Erythroblast (primary cell): Measurements from ENCODE around the gene ZNF581.

Experiments
- DNase-seq, 2 experiments: peaks; one replicate each; lab custom pipeline; 2025; lab: John Stamatoyannopoulos, UW
- GATA1 ChIP-seq: IDR thresholded peaks from 2 replicates; pipeline ENCODE4 v1.6.1; 2011; ENCODE audit warnings: low read depth, mild to moderate bottlenecking, control low read depth, low read length, moderate library complexity
- POLR2A ChIP-seq: IDR thresholded peaks from 2 replicates; pipeline ENCODE4 v1.6.1; 2011; ENCODE audit warnings: mild to moderate bottlenecking, low read length

Gene ZNF581

GRCh38 chr19:55677572-55678028, 34.2 kb downstream of the ZNF581 start:
- TF ChIP-seq GATA1 (no peak), POLR2A (no peak)
- no peak for DNase-seq

GRCh38 chr19:55678121-55678671, 34.7 kb downstream of the ZNF581 start:
- TF ChIP-seq POLR2A (no peak), GATA1 (no peak)
- no peak for DNase-seq

DNA sequence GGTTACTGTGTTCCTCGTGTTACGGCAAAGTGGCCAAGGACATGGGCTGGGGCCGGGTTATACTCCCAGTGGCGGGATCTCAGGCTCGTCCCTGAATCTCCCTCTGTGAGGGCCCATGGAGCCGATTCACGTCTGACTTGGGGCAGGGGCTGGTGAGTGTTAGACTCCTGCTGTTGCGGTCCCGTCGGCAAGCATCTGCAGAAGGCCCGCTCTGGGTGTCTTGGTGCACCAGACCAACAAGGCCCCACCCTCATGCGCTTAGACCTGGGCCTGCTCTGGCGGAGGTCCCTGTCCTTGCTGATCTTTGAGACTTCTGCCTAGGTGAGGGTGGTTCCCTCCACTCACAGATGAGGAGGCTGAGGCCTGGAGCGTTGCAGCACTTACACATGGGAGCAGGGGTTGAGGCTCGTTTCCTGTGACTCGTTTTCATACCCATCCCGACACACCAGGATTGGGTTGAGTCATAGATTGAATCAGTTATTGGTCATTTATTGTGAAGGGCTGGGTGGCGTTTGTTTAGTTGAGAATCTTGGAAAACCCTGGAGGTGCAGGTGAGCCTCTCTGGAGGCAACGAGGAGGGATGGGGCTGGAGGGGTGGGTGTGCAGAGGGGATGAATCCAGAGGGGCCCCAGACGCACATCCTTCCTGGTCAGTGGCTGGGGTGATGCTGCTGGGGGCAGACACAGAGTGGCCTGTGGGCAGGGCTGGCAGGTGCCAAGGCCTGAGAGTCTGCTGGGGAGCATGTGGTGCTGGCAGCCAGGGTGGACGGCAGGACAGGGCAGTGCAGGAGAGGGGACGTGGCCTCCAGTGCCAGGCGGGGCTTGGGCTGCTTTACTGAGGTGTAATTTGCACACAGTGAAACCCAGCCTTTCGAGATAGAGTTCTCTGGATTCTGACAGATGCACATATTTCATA, 36.2 kb downstream of the ZNF581 start:
- no peak for DNase-seq
- TF ChIP-seq POLR2A (no peak), GATA1 (no peak)

GRCh38 chr19:55680339-55681130, 37.1 kb downstream of the ZNF581 start:
- no peak for TF ChIP-seq POLR2A
- no peak for TF ChIP-seq GATA1
- no peak for DNase-seq

DNA sequence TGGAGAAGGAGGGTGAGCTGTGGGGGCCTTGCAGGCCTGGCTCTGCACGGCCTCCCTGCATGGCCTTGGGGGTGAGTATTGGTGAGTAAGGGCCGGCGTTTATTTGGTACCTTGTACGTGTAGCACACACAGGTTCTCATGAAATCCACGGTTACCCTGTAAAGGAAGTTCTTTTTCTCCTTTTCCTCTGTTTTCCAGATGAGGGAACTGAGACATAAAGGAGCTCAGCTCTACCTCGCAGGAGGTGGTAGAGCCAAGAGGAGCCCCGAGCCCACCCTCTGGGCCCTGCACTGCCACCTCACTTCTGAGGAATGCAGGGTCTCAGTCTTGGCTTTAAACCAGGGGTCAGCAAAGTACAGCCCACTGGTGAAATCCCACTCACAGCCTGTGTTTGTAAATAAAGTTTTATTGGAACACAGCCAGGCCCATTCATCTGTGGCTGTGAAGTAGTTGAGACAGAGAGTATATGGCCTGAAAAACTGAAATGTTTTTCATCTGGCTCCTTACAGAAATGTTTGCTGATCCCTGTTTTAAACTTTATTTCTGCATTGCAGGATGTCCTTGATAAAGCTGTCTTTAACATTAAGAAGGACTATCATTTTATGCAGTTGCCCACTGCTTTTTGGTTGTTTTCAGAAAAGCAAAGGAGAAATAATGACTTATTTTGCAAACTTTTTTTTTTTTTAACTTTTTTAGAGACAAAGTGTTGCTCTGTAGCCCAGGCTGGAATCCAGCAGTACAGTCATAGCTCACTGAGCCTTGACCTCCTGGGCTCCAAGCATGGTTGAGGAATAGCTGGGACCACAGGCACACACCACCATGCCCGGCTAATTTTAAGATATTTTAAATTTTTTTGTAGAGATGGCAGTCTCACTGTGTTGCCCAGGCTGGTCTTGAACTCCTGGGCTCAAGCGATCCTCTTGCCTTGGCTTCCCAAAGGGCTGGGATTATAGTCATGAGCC, 38.0 kb downstream of the ZNF581 start:
- no peak for TF ChIP-seq GATA1
- no peak for TF ChIP-seq POLR2A
- DNase-seq = no peak

GRCh38 chr19:55683449-55684261, 40.2 kb downstream of the ZNF581 start:
- TF ChIP-seq POLR2A (no peak), GATA1 (no peak)
- DNase-seq = no peak

- no peak for TF ChIP-seq POLR2A
- TF ChIP-seq GATA1 = no peak
- no peak for DNase-seq
These were observed 41.7 kb downstream of the ZNF581 start for GRCh38 chr19:55684946-55685681.

- DNase-seq = no peak
- no peak for TF ChIP-seq POLR2A
- no peak for TF ChIP-seq GATA1
These were observed 42.3 kb downstream of the ZNF581 start for GRCh38 chr19:55685776-55686175.

DNA sequence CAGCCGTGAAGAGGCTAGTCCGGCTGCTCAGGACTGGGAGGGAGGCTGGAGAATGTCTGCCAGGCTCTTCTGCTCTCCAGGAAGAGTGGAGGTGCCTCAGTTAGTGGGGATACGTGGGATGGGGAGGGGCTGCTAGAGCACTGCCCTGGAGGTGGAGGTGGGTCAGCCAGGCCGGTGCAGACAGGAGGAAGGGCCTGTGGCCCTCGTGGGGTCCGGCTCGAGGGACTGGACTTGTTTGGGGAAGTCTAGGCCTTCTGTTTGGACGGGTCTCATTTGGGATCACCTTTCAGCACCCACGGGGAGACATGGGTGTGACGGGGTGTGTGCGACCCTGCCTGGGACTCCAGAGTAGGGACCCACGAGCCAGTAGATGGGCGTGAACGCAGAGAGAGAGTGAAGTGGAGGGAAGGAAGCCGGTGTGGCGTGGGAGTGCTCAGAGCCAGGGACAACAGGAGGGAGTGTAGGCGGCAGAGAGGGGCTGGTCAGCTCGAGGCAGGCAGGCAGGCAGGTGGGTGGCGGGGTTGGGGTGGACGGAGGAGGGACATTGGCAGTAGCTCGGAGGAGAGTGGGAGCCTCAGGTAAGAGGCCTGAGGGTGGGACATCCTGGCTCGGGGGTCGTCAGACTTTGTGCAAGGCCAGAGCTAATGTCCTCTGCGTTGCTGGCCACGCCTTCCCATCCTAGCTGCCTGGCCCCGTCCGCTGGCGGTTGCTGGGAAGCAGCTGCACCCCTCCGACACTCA, 43.0 kb downstream of the ZNF581 start:
- TF ChIP-seq POLR2A = no peak
- TF ChIP-seq GATA1 = no peak
- no peak for DNase-seq

- DNase-seq = no peak
- TF ChIP-seq GATA1 (no peak), POLR2A (no peak)
These were observed 44.1 kb downstream of the ZNF581 start for GRCh38 chr19:55687281-55688201.
